Psoas muscle (tissue), 8 donors: ENCODE measurements around the gene SEMA4D. TPM values are rescaled to one million over a fixed set of nuclear protein-coding genes. Genes with fewer than 3 reads are reported as not detected.

Experiments used
- ATAC-seq, 4 donors: fragments of 200-7000 bp; cut with Tn5 transposase; one replicate each; pipeline ENCODE4 v1.9.1; 2020; ENCODE audit warnings: moderate library complexity in 3 of 4, mild to moderate bottlenecking in 2 of 4
- DNase-seq, 2 donors: peaks; one replicate each; pipeline ENCODE4 v3.0.0-alpha.2; 2020
- H3K27ac ChIP-seq: fragments of 200-600 bp; one replicate; pipeline ENCODE4 v1.8.0; 2022
- H3K27me3 ChIP-seq, 3 donors: fragments of 200-600 bp in 1 of 3; one replicate each; pipeline versions ENCODE4 v1.6.1 to v1.8.0; 2013 to 2022; ENCODE audit warnings: low read length in 2 of 3, mild to moderate bottlenecking in 2 of 3, moderate library complexity in 1 of 3; ENCODE audit not compliant: insufficient read depth in 3 of 3
- H3K36me3 ChIP-seq, 2 donors: fragments of 200-600 bp in 1 of 2; one replicate each; pipeline versions ENCODE4 v1.6.1 to v1.8.0; 2013 to 2022; ENCODE audit warnings: low read depth in 1 of 2, mild to moderate bottlenecking in 1 of 2, moderate library complexity in 1 of 2; ENCODE audit not compliant: insufficient read depth in 1 of 2
- H3K4me1 ChIP-seq: fragments of 200-600 bp; one replicate; pipeline ENCODE4 v1.8.0; 2022
- H3K4me3 ChIP-seq: fragments of 200-600 bp; one replicate; pipeline ENCODE4 v1.8.0; 2022; ENCODE audit warnings: mild to moderate bottlenecking
- H3K9me3 ChIP-seq: fragments of 200-600 bp; one replicate; pipeline ENCODE4 v1.8.0; 2022
- CTCF ChIP-seq: fragments of 200-600 bp; IDR thresholded peaks from one replicate; pipeline ENCODE4 v1.8.0; 2022; ENCODE audit warnings: antibody characterized with exemption
- WGBS, 3 donors: extraction: QIAGEN DNeasy Blood & Tissue Kit; methylation state at CpG; one replicate each; pipeline versions ENCODE4 v1.1.6 to v1.1.7; 2013; 5-methylcytosine and 5-hydroxymethylcytosine counted together
- intact Hi-C, 2 donors: fragments of 100-400 bp; cut with DNase I; formaldehyde crosslinking; loops; one replicate each; pipeline versions ENCODE4 v1.11.0 to v1.14.2; 2022
- polyA plus RNA-seq, 3 donors: library from polyadenylated mRNA; stranded (reverse); fragments of 200-250 nt; gene quantifications; one replicate each; pipeline ENCODE4 v1.2.3, GENCODE V29; 2013
- total RNA-seq, 4 donors: library from RNA; stranded (reverse); fragmentation: NEBNext Ultra II Directional in 2 of 4; extraction: Animal tissue kit (Norgen Biotek cat#: 25700) in 2 of 4; gene quantifications; one replicate each; pipeline versions ENCODE4 v1.2.1 to v1.2.4, GENCODE V29; 2021 to 2023
- donor health status: healthy with polysubstance abuse.
- donor health status: DM: no; HTN: no; CAD: no; lungs with moderate emphysema.
- donor health status: Bipolar disorder and iron deficiency.
- donor health status: healthy.
- donor health status: DM: yes; HTN: yes; CAD: no.
- donor health status: DM: no; HTN: no; CAD: no.
- donor health status: DM: no; HTN: no; CAD: no.
- donor health status: DM: yes; HTN: yes; CAD: no.

SEMA4D gene
- total and polyA plus RNA-seq, 7 donors, result 9.3 to 111 (median 32.1) TPM

GRCh38 chr9:89515416-89515815 is 17.5 kb upstream of the SEMA4D start:
- no peak for ATAC-seq
- H3K4me3 ChIP-seq, result no peak overlapping the region
- no peaks in the 10 kb centered on the region for H3K27me3 ChIP-seq
- H3K27ac ChIP-seq, result no peak overlapping the region
- H3K4me1 ChIP-seq, result peaks cover 13% of the 10 kb centered on the region
- no peaks in the 10 kb centered on the region for H3K36me3 ChIP-seq
- no peak for DNase-seq
- H3K9me3 ChIP-seq, result no peaks in the 10 kb centered on the region
- no peak for TF ChIP-seq CTCF
- intact Hi-C loops, result no loop called here
- WGBS, 3 donors, result 71 to 77% (median 74%) methylated on average over 6 of the region's 6 CpGs

GRCh38 chr9:89514956-89515355 is 17.0 kb upstream of the SEMA4D start:
- no peak overlapping the region for H3K4me3 ChIP-seq
- intact Hi-C loops, result no loop called here
- H3K27ac ChIP-seq, result no peak overlapping the region
- H3K9me3 ChIP-seq, result no peaks in the 10 kb centered on the region
- H3K27me3 ChIP-seq, result no peaks in the 10 kb centered on the region
- no peaks in the 10 kb centered on the region for H3K36me3 ChIP-seq
- H3K4me1 ChIP-seq, result peaks cover 9% of the 10 kb centered on the region
- ATAC-seq, result no peak
- no peak for DNase-seq
- TF ChIP-seq CTCF, result no peak
- WGBS, 3 donors, result 84 to 85% (median 84%) methylated on average over 6 of the region's 6 CpGs

GRCh38 chr9:89514337-89514736 is 16.4 kb upstream of the SEMA4D start:
- Histone ChIP-seq H3K4me1 (peaks cover 4% of the 10 kb centered on the region), H3K4me3 (no peak overlapping the region), H3K36me3 (no peaks in the 10 kb centered on the region), H3K27ac (no peak overlapping the region), H3K9me3 (no peaks in the 10 kb centered on the region), H3K27me3 (no peaks in the 10 kb centered on the region)
- intact Hi-C loops, result no loop called here
- 72 to 89% (median 74%) methylated on average over 5 of the region's 5 CpGs for WGBS, 3 donors
- no peak for TF ChIP-seq CTCF
- DNase-seq (no peak), ATAC-seq (no peak)

- Histone ChIP-seq H3K4me1 (no peaks in the 10 kb centered on the region), H3K36me3 (no peaks in the 10 kb centered on the region), H3K27ac (no peak overlapping the region), H3K27me3 (no peaks in the 10 kb centered on the region), H3K9me3 (no peaks in the 10 kb centered on the region), H3K4me3 (no peak overlapping the region)
- TF ChIP-seq CTCF, result no peak
- DNase-seq (no peak), ATAC-seq (no peak)
- intact Hi-C loops, result no loop called here
- WGBS, 3 donors, result 76 to 80% (median 76%) methylated on average over 3 of the region's 3 CpGs
These were observed 15.9 kb upstream of the SEMA4D start for GRCh38 chr9:89513837-89514236.

GRCh38 chr9:89512382-89512781 is 14.5 kb upstream of the SEMA4D start:
- H3K4me1 ChIP-seq, result no peaks in the 10 kb centered on the region
- H3K27me3 ChIP-seq, result no peaks in the 10 kb centered on the region
- WGBS, 3 donors, result 94 to 95% (median 94%) methylated on average over 7 of the region's 7 CpGs
- no peak overlapping the region for H3K27ac ChIP-seq
- TF ChIP-seq CTCF, result no peak
- no peak for ATAC-seq
- intact Hi-C loops, result no loop called here
- no peaks in the 10 kb centered on the region for H3K9me3 ChIP-seq
- no peak overlapping the region for H3K4me3 ChIP-seq
- no peak for DNase-seq
- H3K36me3 ChIP-seq, result no peaks in the 10 kb centered on the region
